ENCODE measurements around the gene LRRC8D.
"Not testable (repeated sequence)": the region's sequence is repeated elsewhere in the genome, so short reads cannot be mapped to it uniquely, and the experiment has no call there.

Gene LRRC8D

GRCh38 chr1:89820422-89821321, at the start of gene LRRC8D:
Gene LRRC8D, plus strand, starts transcription at chr1:89821032. Its CDS starts 112,037 bp downstream, at chr1:89933069.
- H3K4me2 ChIP-seq (ENCODE audit: low read depth, low read length, poor library complexity, severe bottlenecking) = peak within 1 kb of the TSS; percentile 95
- peak within 1 kb of the TSS; percentile 86 for H3K9ac ChIP-seq (ENCODE audit: low read depth, low read length, poor library complexity, severe bottlenecking)
- no peaks in the 10 kb centered on the region for H3K9me3 ChIP-seq (ENCODE audit: insufficient read depth, low read depth, low read length)
- TF ChIP-seq EZH2phosphoT487 (IDR thresholded peaks at IDR 0.05; ENCODE audit: borderline replicate concordance) (no peak), CTCF (conservative IDR thresholded peaks at IDR 0.05; ENCODE audit: low read length) (no peak)
- H3K4me3 ChIP-seq (ENCODE audit: low read length, poor library complexity, severe bottlenecking) = peak within 1 kb of the TSS; percentile 83
- no peaks in the 10 kb centered on the region for H3K36me3 ChIP-seq (ENCODE audit: insufficient read depth, low read length)
- H3K79me2 ChIP-seq (ENCODE audit: insufficient read depth, low read length) = peaks cover 67% of the 10 kb centered on the region
- H3K9me2 ChIP-seq (replicated peaks; ENCODE audit: low read depth, low read length) = no peaks in the 10 kb centered on the region
- peak within 1 kb of the TSS; percentile 95 for H2AFZ ChIP-seq (ENCODE audit: low read length)
- peaks cover 40% of the 10 kb centered on the region for H4K20me1 ChIP-seq (ENCODE audit: insufficient read depth, low read length, poor library complexity, severe bottlenecking)
- H3K4me1 ChIP-seq (ENCODE audit: insufficient read depth, low read length, poor library complexity, severe bottlenecking) = peaks cover 48% of the 10 kb centered on the region
- H3K27me3 ChIP-seq (ENCODE audit: insufficient read depth, low read length, poor library complexity, severe bottlenecking) = no peaks in the 10 kb centered on the region
- no peaks in the 10 kb centered on the region for H3F3A ChIP-seq (ENCODE audit: low read depth)

- TF ChIP-seq EZH2phosphoT487 (IDR thresholded peaks at IDR 0.05; ENCODE audit: borderline replicate concordance) (no peak), CTCF (conservative IDR thresholded peaks at IDR 0.05; ENCODE audit: low read length) (no peak)
- H3K79me2 ChIP-seq (ENCODE audit: insufficient read depth, low read length) = no peaks in the 10 kb centered on the region
Measured at GRCh38 chr1:89771991-89772560, 48.8 kb upstream of the LRRC8D start.

GRCh38 chr1:89776104-89776503, 44.7 kb upstream of the LRRC8D start:
- H3K4me3 ChIP-seq (ENCODE audit: low read length, poor library complexity, severe bottlenecking); H3K79me2 ChIP-seq (ENCODE audit: insufficient read depth, low read length); H3K9ac ChIP-seq (ENCODE audit: low read depth, low read length, poor library complexity, severe bottlenecking); H3F3A ChIP-seq (ENCODE audit: low read depth); H3K36me3 ChIP-seq (ENCODE audit: insufficient read depth, low read length); H3K9me3 ChIP-seq (ENCODE audit: insufficient read depth, low read depth, low read length); H3K9me2 ChIP-seq (replicated peaks; ENCODE audit: low read depth, low read length); H3K27me3 ChIP-seq (ENCODE audit: insufficient read depth, low read length, poor library complexity, severe bottlenecking); H4K20me1 ChIP-seq (ENCODE audit: insufficient read depth, low read length, poor library complexity, severe bottlenecking); H2AFZ ChIP-seq (ENCODE audit: low read length): not testable (repeated sequence)
- Histone ChIP-seq H3K4me2 (ENCODE audit: low read depth, low read length, poor library complexity, severe bottlenecking) (peak overlapping the region; percentile 34), H3K4me1 (ENCODE audit: insufficient read depth, low read length, poor library complexity, severe bottlenecking) (peaks cover 19% of the 10 kb centered on the region)

More at GRCh38 chr1:89771991-89772560, 48.8 kb upstream of the LRRC8D start:
- Histone ChIP-seq H4K20me1 (ENCODE audit: insufficient read depth, low read length, poor library complexity, severe bottlenecking) (no peaks in the 10 kb centered on the region), H3F3A (ENCODE audit: low read depth) (no peaks in the 10 kb centered on the region), H3K4me1 (ENCODE audit: insufficient read depth, low read length, poor library complexity, severe bottlenecking) (peaks cover 16% of the 10 kb centered on the region), H3K9ac (ENCODE audit: low read depth, low read length, poor library complexity, severe bottlenecking) (no peak overlapping the region), H3K4me2 (ENCODE audit: low read depth, low read length, poor library complexity, severe bottlenecking) (no peak overlapping the region), H3K9me2 (replicated peaks; ENCODE audit: low read depth, low read length) (no peaks in the 10 kb centered on the region), H3K4me3 (ENCODE audit: low read length, poor library complexity, severe bottlenecking) (no peak overlapping the region), H3K27me3 (ENCODE audit: insufficient read depth, low read length, poor library complexity, severe bottlenecking) (no peaks in the 10 kb centered on the region), H3K36me3 (ENCODE audit: insufficient read depth, low read length) (no peaks in the 10 kb centered on the region), H3K9me3 (ENCODE audit: insufficient read depth, low read depth, low read length) (no peaks in the 10 kb centered on the region), H2AFZ (ENCODE audit: low read length) (no peak overlapping the region)

- not testable (repeated sequence) for H2AFZ ChIP-seq (ENCODE audit: low read length); H3K79me2 ChIP-seq (ENCODE audit: insufficient read depth, low read length); H3K9me3 ChIP-seq (ENCODE audit: insufficient read depth, low read depth, low read length); H3K4me2 ChIP-seq (ENCODE audit: low read depth, low read length, poor library complexity, severe bottlenecking); H3K27me3 ChIP-seq (ENCODE audit: insufficient read depth, low read length, poor library complexity, severe bottlenecking); H3K36me3 ChIP-seq (ENCODE audit: insufficient read depth, low read length); H3K9ac ChIP-seq (ENCODE audit: low read depth, low read length, poor library complexity, severe bottlenecking); H4K20me1 ChIP-seq (ENCODE audit: insufficient read depth, low read length, poor library complexity, severe bottlenecking); H3K9me2 ChIP-seq (replicated peaks; ENCODE audit: low read depth, low read length); H3K4me3 ChIP-seq (ENCODE audit: low read length, poor library complexity, severe bottlenecking); H3F3A ChIP-seq (ENCODE audit: low read depth)
- H3K4me1 ChIP-seq (ENCODE audit: insufficient read depth, low read length, poor library complexity, severe bottlenecking) = peaks cover 31% of the 10 kb centered on the region
Measured at GRCh38 chr1:89777271-89777670, 43.6 kb upstream of the LRRC8D start.
